Tibial artery (tissue), 4 donors: ENCODE data around the gene ZNF23.

ENCODE experiments used
- DNase-seq, 2 donors: peaks; one replicate each; pipeline ENCODE4 v3.0.0-alpha.2; 2019
- H3K27ac ChIP-seq, 2 donors: fragments of 200-600 bp; sonication (generic) in 1 of 2; 1 replicate in 1 of 2; 2 replicates in 1 of 2; pipeline ENCODE4 v1.5.1; 2018 to 2019; ENCODE audit warnings: mild to moderate bottlenecking in 1 of 2
- H3K27me3 ChIP-seq, 2 donors: fragments of 200-600 bp; sonication (generic) in 1 of 2; one replicate each; pipeline versions ENCODE4 v1.5.1 to v1.6.0; 2016 to 2019
- H3K36me3 ChIP-seq, 3 donors: fragments of 200-600 bp; sonication (generic) in 2 of 3; one replicate each; pipeline ENCODE4 v1.5.1; 2016 to 2019; ENCODE audit warnings: mild to moderate bottlenecking in 2 of 3
- H3K4me1 ChIP-seq, 4 donors: fragments of 200-600 bp; sonication (generic) in 2 of 4; 1 replicate in 3 of 4; 2 replicates in 1 of 4; pipeline ENCODE4 v1.5.1; 2016 to 2019
- H3K4me3 ChIP-seq, 2 donors: fragments of 200-600 bp; sonication (generic) in 1 of 2; 1 replicate in 1 of 2; 2 replicates in 1 of 2; pipeline ENCODE4 v1.5.1; 2018 to 2019; ENCODE audit warnings: mild to moderate bottlenecking in 2 of 2
- H3K9me3 ChIP-seq, 3 donors: fragments of 200-600 bp; sonication (generic) in 1 of 3; one replicate each; pipeline ENCODE4 v1.5.1; 2016 to 2019
- intact Hi-C: fragments of 100-400 bp; cut with DNase I; formaldehyde crosslinking; loops from one replicate; pipeline ENCODE4 v1.15.0; 2023; ENCODE audit warnings: low total_unique reads
- TF ChIP-seq, protein P1 (sequence below), 2 experiments: fragments of 200-600 bp in 1 of 2; fragments of 450-650 bp in 1 of 2; IDR thresholded peaks; one replicate each; pipeline ENCODE4 v1.5.1; 2017 to 2019; ENCODE audit warnings: antibody characterized with exemption in 2 of 2, mild to moderate bottlenecking in 1 of 2, moderate library complexity in 1 of 2

The ZNF23 gene

DNA sequence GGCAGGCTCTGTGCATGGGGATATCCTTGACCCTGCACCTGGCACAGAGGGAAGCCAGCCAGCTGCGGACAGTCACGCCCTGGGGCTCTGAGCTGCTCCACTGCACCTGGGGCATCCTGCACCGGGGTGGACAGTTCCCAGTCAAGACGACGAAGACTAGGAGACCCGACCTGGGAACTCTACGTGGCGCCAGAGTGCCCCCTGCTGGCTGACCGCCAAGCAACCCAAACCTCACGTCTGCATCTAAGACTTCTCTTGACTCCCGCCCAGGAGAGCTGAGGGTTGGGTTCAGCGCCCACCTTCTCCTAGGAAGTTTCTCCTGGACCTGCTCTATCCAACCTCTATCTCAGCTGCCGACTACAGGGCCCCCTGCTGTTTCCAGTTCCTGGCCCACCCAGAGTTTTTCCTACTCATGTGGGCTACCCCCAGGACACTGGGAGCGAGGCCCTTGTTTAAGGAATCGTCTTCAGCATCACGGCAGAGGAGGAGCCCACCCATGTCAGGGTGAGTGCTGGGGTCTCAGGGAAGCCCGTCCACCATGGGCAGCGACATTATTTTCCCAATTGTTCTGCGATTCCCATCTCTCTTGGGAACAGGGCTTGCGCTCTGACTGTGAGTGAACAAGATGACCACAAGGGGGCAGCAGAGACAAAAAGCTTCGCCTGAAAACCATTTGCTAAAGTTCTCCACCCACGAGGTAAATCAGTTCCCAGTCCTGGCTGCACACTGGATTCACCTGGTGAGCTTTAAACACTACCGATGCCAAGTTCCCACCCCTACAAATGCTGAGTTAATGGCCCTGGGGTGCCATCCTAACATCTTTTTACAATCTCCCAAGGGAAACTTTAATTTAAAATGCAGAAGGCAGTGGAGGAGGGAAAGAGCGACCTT is 49.5 kb downstream of the ZNF23 start:
- Histone ChIP-seq H3K27me3 (peaks cover 0 to 36% of the 10 kb centered on the region in 2 donors), H3K4me3 (no peak overlapping the region), H3K4me1 (peaks cover 0 to 3% (median 0%) of the 10 kb centered on the region in 4 donors), H3K9me3 (no peaks in the 10 kb centered on the region), H3K27ac (no peak overlapping the region), H3K36me3 (no peaks in the 10 kb centered on the region)
- intact Hi-C loops: loop anchor here (5.0 kb wide), 1 partner anchor 195 kb away; no protein-coding TSS in a partner anchor
- TF ChIP-seq, protein P1, sequence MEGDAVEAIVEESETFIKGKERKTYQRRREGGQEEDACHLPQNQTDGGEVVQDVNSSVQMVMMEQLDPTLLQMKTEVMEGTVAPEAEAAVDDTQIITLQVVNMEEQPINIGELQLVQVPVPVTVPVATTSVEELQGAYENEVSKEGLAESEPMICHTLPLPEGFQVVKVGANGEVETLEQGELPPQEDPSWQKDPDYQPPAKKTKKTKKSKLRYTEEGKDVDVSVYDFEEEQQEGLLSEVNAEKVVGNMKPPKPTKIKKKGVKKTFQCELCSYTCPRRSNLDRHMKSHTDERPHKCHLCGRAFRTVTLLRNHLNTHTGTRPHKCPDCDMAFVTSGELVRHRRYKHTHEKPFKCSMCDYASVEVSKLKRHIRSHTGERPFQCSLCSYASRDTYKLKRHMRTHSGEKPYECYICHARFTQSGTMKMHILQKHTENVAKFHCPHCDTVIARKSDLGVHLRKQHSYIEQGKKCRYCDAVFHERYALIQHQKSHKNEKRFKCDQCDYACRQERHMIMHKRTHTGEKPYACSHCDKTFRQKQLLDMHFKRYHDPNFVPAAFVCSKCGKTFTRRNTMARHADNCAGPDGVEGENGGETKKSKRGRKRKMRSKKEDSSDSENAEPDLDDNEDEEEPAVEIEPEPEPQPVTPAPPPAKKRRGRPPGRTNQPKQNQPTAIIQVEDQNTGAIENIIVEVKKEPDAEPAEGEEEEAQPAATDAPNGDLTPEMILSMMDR (IDR thresholded peaks at IDR 0.05): peak; percentile 82 to 83
- peak in 1 of 2 donors; percentile 28 for DNase-seq

DNA sequence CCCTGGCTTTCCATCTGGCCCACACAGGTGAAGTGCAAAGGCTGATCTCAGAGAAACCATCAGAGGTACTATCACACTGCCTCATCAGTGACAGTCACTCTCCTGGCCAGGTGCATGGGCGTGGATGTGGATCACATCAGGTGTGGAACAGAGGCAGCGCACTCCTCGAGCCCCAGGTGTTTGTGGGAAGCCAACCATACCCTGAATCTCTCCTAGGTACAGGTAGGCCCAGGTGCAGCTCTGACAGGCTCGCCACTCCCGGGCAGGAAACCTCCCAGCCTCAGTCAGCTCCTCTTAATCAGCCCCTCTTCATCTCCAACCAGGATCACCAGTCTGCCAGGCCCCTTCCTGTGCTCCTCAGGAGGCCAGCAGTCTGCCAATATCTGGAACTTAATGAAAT is 51.9 kb downstream of the ZNF23 start:
- intact Hi-C loops: loop anchor here (5.0 kb wide), 1 partner anchor 197 kb away; no protein-coding TSS in a partner anchor
- no peaks in the 10 kb centered on the region for H3K36me3 ChIP-seq
- TF ChIP-seq, protein P1 (IDR thresholded peaks at IDR 0.05): no peak
- H3K27me3 ChIP-seq: peaks cover 0 to 29% of the 10 kb centered on the region in 2 donors
- peaks cover 0 to 3% (median 0%) of the 10 kb centered on the region in 4 donors for H3K4me1 ChIP-seq
- DNase-seq: no peak
- H3K4me3 ChIP-seq: no peak overlapping the region
- no peak overlapping the region for H3K27ac ChIP-seq
- H3K9me3 ChIP-seq: no peaks in the 10 kb centered on the region

GRCh38 chr16:71409011-71409775 is 52.9 kb downstream of the ZNF23 start:
- peaks cover 0 to 26% of the 10 kb centered on the region in 2 donors for H3K27me3 ChIP-seq
- peaks cover 0 to 3% (median 0%) of the 10 kb centered on the region in 4 donors for H3K4me1 ChIP-seq
- no peak overlapping the region for H3K27ac ChIP-seq
- peaks cover 0 to 6% (median 0%) of the 10 kb centered on the region in 3 donors for H3K9me3 ChIP-seq
- no peak for DNase-seq
- H3K36me3 ChIP-seq: no peaks in the 10 kb centered on the region
- H3K4me3 ChIP-seq: no peak overlapping the region
- TF ChIP-seq, protein P1 (IDR thresholded peaks at IDR 0.05): no peak
- intact Hi-C loops: no loop called here

DNA sequence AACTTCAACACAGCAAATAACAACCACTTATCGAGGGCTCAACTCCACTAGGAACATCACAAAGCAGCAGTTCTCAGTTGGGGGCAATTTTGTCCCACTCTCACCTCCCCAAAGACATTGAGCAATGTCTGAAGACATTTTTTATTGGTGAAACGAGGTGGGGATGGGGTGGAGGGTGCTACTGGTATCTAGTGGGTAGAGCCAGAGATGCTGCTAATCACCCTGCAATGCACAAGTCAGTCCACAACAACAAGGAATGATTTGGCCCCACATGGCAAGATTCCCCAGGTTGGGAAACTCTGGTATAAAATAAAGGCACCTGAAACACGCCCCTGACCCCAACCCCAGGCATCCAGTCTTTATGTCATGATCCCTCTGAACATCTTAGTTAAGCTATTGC is 53.5 kb downstream of the ZNF23 start:
- DNase-seq: no peak
- intact Hi-C loops: no loop called here
- no peak overlapping the region for H3K4me3 ChIP-seq
- no peak overlapping the region for H3K27ac ChIP-seq
- peaks cover 0 to 6% (median 0%) of the 10 kb centered on the region in 3 donors for H3K9me3 ChIP-seq
- TF ChIP-seq, protein P1 (IDR thresholded peaks at IDR 0.05): no peak
- peaks cover 0 to 26% of the 10 kb centered on the region in 2 donors for H3K27me3 ChIP-seq
- peaks cover 0 to 3% (median 0%) of the 10 kb centered on the region in 4 donors for H3K4me1 ChIP-seq
- no peaks in the 10 kb centered on the region for H3K36me3 ChIP-seq

DNA sequence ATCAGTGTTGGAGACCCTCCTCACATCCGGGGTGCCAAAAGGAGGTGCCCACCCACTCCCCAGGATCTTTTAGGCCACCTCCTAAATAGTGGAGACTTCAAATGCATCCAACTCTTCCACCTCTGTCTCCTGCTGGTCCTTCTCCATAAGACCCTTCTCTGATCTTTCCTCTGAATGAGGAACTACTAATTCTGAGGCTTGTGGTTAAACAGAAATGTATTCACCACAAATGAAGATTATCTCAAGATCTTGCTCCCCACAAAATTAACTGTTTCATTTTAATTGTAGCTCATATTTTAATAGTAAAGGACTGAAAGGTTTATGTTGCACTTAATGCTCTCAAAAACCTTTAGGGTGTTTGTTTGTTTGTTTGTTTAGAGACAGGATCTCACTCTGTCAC is 54.3 kb downstream of the ZNF23 start:
- no peak overlapping the region for H3K27ac ChIP-seq
- no peak for DNase-seq
- H3K4me1 ChIP-seq: peaks cover 0 to 3% (median 0%) of the 10 kb centered on the region in 4 donors
- TF ChIP-seq, protein P1 (IDR thresholded peaks at IDR 0.05): no peak
- H3K27me3 ChIP-seq: peaks cover 0 to 19% of the 10 kb centered on the region in 2 donors
- peaks cover 0 to 6% (median 0%) of the 10 kb centered on the region in 3 donors for H3K9me3 ChIP-seq
- H3K36me3 ChIP-seq: no peaks in the 10 kb centered on the region
- H3K4me3 ChIP-seq: no peak overlapping the region
- intact Hi-C loops: no loop called here
